RKO (cell line): Measurements from ENCODE around the gene FHL5.
"Not testable (repeated sequence)": the region's sequence is repeated elsewhere in the genome, so short reads cannot be mapped to it uniquely, and the experiment has no call there.

Source experiments
- DNase-seq: peaks from one replicate; pipeline ENCODE4 v3.0.0-alpha.2; 2016; ENCODE audit warnings: low spot score

FHL5 gene

DNA sequence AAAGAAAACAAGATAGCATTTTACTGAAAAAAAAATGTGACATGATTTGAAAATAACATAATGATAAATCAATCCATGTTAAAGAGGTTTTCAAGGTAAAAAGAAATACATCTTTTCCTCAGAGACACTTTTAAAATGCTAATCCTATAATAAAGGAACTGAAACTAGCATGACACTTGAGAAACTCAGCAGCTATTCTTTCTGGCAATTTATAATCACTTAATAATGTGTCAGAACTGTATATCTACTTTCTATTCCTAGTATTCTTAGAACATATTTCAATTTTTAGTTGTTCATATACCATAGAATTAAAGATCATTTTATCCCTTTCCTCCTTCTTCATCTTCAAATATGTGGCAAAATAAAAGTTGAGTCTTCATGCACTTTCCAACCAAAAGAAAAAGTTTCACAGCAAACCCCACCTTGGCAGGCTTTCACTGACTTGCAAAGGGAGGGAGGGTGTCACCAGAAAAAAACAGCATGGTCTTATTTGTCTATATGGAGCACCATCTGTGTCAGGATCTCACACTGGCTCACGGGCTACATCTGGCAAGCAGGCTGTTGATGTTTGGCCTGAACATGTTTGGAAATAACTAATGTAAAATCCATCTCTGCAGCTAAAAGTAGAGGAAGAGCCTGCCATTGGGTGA lies 48.5 kb downstream of the FHL5 start:
- no peak for DNase-seq

GRCh38 chr6:96613291-96613999 lies 50.5 kb downstream of the FHL5 start:
- no peak for DNase-seq

- DNase-seq, result no peak
Measured at GRCh38 chr6:96620851-96621250, 57.9 kb downstream of the FHL5 start.

DNA sequence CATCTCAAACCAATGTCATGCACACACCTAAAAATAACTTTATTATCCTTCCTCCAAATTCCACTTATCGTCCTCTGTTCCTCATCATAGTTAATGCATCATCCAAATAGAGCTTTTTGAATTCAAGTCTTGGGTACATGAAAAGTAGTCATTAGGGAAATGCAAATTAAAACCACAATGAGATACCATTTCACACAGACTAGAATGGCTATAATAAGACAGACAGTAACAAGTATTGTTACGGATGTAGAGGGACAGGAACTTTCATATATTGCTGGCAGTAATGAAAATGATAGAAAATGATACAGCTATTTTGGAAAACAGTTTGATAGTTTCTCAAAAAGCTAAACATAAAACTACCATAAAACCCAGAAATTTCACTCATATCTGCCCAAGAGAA lies 59.1 kb downstream of the FHL5 start:
- DNase-seq, result no peak

DNA sequence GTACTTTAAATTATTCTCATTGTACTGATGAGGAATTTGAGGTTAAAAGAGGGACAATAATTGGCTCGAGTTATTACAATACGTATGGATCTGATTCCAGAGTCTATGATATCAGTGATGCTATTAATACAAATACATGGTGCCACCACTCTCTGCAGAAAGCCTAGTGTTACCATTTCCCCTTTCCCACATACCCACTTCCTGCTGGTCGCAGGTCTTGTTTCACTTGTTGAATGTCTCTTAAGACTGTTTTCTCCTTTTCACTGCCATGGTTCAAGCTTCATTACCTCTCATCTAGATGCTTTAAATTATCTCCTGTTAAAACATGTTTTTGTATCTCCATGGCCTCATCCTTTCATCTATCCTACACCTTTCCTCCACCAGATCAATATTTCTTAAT lies 62.0 kb downstream of the FHL5 start:
- DNase-seq, result no peak

GRCh38 chr6:96626759-96627364 lies 63.9 kb downstream of the FHL5 start:
- DNase-seq, result peak; percentile 76

DNA sequence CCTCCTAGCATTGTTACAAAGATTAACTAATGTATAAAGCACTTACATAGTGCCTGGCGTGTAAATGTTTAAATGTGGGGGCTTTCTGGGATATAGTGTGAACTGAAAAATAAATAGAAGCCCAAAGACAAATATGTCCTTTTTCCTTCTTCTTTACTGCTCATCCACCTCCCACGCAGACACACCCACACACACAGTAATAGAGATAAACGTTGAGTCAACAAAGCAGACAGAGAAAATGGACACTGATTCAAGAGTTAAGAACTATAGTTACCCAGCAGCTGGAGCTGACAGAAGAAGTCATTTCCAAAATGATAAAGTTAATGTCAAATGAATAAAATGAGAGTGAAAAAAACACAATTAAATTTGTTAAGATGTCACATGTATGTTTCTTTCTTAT lies 68.3 kb downstream of the FHL5 start:
- peak; percentile 10 for DNase-seq

DNA sequence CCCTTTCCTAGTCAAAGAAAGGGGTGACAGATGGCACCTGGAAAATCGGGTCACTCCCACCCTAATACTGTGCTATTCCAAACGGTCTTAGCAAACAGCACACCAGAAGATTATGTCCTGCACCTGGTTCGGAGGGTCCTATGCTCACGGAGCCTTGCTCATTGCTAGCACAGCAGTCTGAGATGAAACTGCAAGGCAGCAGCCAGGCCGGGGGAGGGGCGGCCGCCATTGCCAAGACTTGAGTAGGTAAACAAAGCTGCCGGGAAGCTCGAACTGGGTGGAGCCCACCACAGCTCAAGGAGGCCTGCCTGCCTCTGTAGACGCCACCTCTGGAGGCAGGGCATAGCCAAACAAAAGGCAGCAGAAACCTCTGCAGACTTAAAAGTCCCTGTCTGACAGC lies 75.1 kb downstream of the FHL5 start:
- not testable (repeated sequence) for DNase-seq

GRCh38 chr6:96645106-96645505 lies 82.2 kb downstream of the FHL5 start:
- no peak for DNase-seq

DNA sequence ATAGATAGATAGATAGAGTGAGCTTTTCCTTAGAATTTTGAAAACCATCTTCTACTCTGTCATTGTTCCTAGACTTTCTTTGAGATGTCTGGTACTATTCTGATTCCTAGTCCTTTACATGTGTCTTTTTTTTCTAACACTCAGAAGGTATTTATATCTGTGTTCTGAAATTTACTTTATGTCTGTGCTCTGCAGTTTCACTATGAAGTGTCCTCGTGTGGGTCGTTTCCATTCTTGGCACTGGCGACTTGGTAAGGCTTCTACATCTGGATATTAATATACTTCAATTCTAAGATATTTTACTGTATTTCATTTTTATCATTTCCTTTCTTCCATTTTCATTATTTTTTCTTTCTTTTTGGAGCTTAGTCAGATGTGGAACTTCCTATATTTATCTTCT lies 87.0 kb downstream of the FHL5 start:
- no peak for DNase-seq

DNA sequence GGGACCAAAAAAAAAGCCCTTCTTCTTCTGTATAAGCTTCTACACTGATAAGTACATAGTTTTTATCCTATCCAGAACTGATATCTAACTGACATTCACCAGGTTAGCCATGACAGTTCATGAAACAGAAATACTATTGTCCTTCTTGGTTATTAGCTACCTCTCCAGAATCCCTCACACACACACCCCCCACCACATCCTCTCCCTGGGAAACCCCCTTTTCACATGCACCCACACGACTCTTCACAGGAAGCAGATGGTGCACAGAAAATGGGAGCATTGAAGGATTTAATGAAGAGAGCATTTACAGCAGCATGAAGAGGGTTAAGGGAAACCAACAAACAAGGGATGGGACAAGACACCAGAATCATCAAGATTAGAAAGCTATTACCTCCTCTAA lies 88.9 kb downstream of the FHL5 start:
- DNase-seq, result no peak

DNA sequence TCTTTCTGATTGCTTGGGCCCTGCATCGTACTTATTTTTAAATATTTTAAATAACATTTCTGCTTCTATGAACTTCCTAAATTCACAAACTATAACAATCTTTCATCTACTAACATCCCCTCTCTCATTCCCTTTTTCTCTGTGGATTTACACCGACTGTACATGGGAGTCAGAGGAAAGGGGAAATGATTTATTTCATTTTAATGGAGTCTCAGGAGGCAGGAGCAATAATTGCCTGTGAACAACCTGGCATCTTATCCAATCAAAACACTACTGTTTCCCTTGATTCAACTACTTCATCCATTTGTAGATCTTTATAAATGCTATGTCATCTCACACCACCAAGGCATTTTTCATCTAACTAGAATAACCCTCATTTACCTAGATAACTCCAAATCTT lies 89.6 kb downstream of the FHL5 start:
- DNase-seq, result no peak

DNA sequence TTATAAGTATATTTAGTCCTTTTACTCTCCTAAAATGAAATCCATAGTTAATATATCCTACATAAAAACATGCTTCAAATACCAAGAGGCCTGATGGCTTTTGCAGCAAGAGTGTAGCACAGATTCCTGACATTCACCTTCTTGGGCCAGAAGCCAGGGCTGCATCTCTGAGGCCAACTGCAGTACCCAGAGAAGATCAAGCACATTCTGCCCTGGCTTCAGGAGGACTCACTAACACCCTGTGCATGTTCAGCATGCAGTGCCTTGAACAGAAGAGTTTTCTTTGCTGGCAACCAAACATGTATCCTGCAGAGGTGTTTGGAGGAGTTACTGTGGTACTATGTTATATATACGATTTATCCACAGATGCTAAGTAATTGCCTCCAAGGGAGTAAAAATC lies 90.3 kb downstream of the FHL5 start:
- no peak for DNase-seq

- no peak for DNase-seq
Measured at GRCh38 chr6:96656567-96656966, 93.6 kb downstream of the FHL5 start.

DNA sequence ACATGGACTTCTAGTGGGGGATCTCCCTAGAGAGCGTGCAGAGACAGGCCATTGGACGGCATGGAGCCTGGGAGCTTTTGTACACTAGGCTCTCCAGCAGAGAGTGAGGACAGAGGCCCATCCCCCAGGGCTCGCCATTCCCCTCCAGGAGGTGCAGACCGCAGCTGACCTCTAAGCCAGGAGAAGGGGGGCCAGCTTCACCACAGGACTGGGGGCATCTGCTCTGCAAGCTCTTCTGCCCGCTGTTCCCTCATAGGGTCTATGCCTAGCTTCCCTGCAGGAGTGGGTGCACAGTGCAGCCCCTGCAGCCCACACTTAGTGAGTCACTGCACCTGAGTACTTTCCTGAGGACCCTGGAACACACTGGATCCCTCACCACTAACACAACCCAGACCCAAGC lies 94.4 kb downstream of the FHL5 start:
- no peak for DNase-seq

GRCh38 chr6:96659084-96659845 lies 96.3 kb downstream of the FHL5 start:
- DNase-seq, result no peak
